Measurements from ENCODE around the gene ELAVL2.

DNA sequence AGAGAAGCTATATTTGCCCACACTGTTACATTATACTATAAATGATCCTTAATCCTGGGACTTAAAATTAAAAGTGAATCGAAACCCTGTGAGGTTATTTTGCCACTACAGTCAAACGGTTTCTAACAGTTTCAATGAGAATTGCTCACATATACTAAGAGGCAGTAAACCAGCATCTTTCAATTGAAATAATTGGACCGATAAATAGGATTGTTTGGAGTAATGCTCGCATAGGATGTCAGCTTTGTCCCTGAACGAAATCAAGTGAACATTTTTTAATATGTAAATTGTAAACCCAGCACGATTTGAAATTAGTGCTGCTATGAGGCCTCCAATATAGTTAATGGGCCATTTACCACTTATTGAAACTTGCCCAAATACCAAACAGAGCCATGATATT, 60.5 kb downstream of the ELAVL2 start:
- TF ChIP-seq CTCF (conservative IDR thresholded peaks at IDR 0.05; ENCODE audit: low read depth, low read length) (no peak), EZH2 (IDR thresholded peaks at IDR 0.05; ENCODE audit: low read length, unreplicated experiment) (no peak)

All from PC-3 (cell line).